ENCODE results near the gene SLC25A39.
"Not testable (repeated sequence)": the region's sequence is repeated elsewhere in the genome, so short reads cannot be mapped to it uniquely, and the experiment has no call there.

Gene SLC25A39

GRCh38 chr17:44353672-44354331 lies 29.2 kb upstream of the SLC25A39 start:
- DNase-seq = no peak

GRCh38 chr17:44352828-44353671 lies 28.4 kb upstream of the SLC25A39 start:
- DNase-seq = no peak

GRCh38 chr17:44351961-44352827 lies 27.6 kb upstream of the SLC25A39 start:
- DNase-seq = no peak

DNA sequence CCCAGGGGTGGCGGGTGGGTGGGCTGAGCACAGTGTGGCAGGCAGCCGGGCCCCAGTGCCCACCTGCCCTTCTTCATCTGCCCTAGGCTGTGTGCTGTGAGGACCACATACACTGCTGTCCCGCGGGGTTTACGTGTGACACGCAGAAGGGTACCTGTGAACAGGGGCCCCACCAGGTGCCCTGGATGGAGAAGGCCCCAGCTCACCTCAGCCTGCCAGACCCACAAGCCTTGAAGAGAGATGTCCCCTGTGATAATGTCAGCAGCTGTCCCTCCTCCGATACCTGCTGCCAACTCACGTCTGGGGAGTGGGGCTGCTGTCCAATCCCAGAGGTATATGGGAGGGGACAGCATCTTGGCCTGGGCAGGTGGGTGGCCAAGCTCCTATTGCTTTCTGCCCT lies 26.8 kb upstream of the SLC25A39 start:
- no peak for DNase-seq

DNA sequence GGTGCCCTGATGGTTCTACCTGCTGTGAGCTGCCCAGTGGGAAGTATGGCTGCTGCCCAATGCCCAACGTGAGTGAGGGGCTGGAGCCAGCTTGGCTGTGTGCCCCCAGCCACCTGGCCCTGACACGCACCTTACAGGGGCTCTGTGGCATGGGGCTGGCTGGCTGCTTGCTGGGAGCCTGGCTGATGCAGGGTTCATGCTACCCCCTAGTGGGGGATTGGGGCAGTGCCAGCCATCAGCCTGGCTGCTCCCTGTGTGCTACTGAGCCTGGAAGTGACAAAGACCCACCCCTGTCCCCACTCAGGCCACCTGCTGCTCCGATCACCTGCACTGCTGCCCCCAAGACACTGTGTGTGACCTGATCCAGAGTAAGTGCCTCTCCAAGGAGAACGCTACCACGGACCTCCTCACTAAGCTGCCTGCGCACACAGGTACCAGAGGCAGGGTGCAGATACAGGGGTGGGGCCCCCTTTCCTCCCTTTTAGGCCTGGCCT lies 26.2 kb upstream of the SLC25A39 start:
- DNase-seq = peak; percentile 75

GRCh38 chr17:44349553-44350070 lies 25.0 kb upstream of the SLC25A39 start:
- DNase-seq = no peak

DNA sequence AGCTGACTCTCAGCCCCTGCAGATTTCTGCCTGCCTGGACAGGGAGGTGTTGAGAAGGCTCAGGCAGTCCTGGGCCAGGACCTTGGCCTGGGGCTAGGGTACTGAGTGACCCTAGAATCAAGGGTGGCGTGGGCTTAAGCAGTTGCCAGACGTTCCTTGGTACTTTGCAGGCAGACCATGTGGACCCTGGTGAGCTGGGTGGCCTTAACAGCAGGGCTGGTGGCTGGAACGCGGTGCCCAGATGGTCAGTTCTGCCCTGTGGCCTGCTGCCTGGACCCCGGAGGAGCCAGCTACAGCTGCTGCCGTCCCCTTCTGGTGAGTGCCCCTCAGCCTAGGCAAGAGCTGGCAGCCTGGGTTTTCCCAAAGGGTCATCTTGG lies 24.4 kb upstream of the SLC25A39 start:
- DNase-seq = no peak

GRCh38 chr17:44348234-44348987 lies 23.8 kb upstream of the SLC25A39 start:
- DNase-seq = no peak

DNA sequence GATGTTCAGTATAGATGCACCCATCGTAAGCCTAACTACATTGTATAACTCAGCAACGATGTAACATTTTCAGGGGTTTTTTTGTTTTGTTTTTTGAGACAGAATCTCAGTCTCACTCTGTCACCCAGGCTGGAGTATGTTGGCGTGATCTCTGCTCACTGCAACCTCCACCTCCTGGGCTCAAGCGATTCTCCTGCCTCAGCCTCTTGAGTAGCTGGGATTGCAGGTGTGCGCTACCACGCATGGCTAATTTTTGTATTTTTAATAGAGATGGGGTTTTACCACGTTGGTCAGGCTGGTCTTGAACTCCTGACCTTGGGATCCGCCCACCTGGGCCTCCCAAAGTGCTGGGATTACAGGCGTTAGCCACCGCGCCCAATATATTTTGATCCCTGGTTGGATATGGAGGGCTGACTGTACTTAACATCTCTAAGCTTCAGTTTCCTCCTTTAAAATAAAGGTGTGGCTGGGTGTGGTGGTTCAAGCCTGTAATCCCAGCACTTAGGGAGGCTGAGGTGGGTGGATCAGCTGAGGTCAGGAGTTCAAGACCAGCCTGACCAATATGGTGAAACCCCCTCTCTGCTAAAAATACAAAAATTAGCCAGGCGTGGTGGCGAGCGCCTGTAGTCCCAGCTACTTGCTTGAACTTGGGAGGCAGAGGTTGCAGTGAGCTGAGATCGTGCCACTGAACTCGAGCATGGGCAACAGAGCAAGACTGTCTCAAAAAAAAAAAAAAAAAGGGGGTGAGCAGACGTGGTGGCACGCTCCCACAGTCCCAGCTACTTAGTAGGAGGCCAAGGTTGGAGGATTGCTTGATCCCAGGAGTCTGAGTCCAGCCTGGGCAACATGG lies 22.8 kb upstream of the SLC25A39 start:
- DNase-seq = not testable (repeated sequence)

DNA sequence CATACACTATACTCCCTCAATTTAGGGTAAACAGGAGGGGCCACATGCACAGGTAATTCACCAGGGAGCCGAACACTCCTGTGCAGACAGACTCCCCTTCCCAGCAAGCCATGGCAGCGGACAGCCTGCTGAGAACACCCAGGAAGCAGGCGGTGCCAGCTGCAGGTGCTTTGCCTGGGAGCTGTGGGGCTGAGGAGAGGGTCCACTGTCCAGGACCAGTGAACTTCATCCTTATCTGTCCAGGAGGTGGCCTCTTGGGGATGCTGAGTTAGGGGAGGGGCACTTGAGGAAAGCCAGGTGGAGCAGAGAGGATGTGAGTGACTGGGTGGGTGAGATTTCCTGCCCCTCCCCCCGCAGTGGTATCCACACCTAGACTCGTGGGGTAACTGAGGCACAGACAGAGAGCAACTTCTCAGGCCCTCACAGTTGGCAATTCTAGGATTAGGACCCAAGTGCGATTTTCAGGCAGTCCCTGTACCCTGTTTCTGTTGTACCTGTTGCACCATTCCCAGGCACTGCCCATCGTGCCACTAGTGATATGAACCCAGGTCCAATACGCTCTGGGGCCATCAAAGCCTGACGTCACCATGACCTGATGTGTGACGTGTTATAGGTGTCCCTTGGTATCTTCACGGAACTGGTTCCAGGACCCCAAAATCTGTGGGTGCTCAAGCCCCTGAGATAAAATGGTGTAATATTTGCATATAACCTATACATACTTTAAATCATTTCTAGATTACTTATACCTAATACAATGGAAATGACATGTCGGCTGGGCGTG lies 21.6 kb upstream of the SLC25A39 start:
- DNase-seq = no peak

- DNase-seq = peak; percentile 66
Observed at GRCh38 chr17:44345454-44346026, 20.9 kb upstream of the SLC25A39 start.

GRCh38 chr17:44344939-44345453 lies 20.4 kb upstream of the SLC25A39 start, which contains the start of gene GRN:
Gene GRN (plus strand): TSS chr17:44345302. CDS start chr17:44349165, 3,863 bp downstream.
- peak; percentile 97 for DNase-seq

DNA sequence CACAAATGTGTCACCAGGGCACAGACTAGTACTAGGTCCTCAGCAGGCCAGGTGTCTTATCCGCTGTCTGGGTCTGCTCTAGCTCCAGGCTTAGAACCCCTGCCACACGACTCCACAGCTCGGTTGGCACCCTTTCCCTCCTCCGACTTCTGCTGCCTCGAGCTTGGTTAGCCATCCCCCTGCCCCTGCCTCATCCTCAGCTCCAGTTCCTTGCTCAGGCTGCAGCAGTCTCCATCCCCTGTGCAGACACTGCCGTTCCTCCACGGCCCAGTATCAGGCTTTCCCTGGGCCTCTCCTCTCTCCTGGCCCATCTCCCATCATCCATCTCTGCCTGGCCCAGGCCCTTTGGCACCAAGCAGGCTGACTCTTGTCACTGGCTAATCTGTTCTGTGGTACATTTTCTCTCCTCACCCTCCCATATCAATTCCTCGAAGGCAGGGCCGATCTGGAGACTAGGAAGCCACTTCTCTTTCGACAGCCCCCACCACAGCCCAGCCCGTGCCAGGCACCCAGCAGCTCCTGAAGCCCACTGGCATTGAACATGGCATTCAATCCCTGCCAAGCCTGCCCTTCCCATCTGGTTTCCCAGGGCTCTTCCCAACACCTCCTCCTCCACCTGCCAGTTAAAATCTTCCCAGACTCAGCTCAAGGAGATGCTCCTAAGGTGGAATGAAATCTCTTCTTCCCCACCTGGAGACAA lies 19.0 kb upstream of the SLC25A39 start:
- DNase-seq = no peak

DNA sequence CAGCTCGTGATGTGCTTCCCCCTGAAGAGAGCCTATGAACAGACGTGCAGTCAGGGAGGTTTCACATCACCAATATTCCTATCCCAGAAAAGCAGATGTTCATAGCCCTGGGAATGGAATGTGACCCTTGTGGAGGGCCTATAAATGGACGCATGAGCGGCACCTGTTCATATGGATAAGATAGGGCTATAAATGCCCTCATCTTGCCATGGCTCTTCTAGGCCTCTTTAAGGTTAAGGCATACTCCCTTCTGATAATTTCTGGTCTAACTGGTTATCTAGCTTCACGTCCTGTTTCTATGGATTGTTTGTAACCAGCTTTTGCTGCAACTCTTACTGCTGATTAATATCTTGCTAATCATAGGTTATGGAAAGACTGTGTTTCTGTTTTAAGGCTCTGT lies 15.9 kb upstream of the SLC25A39 start:
- peak; percentile 55 for DNase-seq

GRCh38 chr17:44338702-44339101 lies 14.1 kb upstream of the SLC25A39 start:
- DNase-seq = no peak

DNA sequence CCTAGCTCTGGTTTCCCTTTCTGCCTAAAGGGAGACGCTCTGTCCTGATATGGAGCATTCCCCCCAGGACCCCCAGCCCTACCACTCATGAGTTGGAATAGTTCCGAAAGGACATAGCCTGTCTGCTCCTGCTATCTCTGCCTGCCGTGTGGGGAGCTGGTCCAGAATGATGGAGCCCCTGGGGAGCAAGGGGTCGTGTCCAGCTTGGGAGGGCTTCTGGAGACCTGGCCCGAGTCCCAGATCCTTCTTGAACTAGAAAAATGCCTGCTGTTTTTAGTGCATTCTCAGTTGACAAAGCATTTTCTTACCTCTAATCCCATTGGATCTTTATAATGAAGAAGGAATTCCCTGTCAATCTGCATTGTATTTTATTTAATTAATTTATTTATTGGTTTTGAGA lies 11.3 kb upstream of the SLC25A39 start:
- no peak for DNase-seq

DNA sequence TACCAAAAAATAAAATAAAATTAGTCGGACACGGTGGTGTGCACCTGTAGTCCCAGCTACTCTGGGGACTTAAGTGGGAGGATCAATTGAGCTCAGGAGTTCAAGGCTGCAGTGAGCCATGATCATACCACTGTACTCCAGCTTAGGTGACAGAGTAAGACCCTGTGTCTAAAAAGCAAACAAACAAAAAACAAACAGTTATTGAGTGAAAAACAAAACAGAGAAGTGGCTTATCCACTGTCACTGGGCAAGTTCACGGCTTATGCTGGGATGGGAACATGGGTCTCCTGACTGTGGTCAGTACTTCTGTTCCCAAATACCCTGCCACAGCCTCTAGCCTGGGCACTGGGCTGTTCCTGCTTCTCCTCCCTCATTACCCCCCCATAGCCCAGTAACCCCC lies 10.9 kb upstream of the SLC25A39 start:
- no peak for DNase-seq

GRCh38 chr17:44334727-44335126 lies 10.1 kb upstream of the SLC25A39 start:
- no peak for DNase-seq

- DNase-seq = no peak
Observed at GRCh38 chr17:44334315-44334714, 9.7 kb upstream of the SLC25A39 start.

Data from hematopoietic multipotent progenitor cell treated with erythropoietin and hydrocortisone succinate and interleukin-3 and kit ligand, for 8 days (in vitro differentiated cells).